Measurements from ENCODE around the gene BCL2L2.

- TF ChIP-seq CTCF (IDR thresholded peaks at IDR 0.05) (no peak), PRDM15 (CRISPR knock-in tag; IDR thresholded peaks at IDR 0.05) (no peak), E2F1 (CRISPR knock-in tag; IDR thresholded peaks at IDR 0.05) (no peak), CBFB (CRISPR knock-in tag; IDR thresholded peaks at IDR 0.05; ENCODE audit: low read depth) (no peak)
- TF ChIP-seq, protein P1, sequence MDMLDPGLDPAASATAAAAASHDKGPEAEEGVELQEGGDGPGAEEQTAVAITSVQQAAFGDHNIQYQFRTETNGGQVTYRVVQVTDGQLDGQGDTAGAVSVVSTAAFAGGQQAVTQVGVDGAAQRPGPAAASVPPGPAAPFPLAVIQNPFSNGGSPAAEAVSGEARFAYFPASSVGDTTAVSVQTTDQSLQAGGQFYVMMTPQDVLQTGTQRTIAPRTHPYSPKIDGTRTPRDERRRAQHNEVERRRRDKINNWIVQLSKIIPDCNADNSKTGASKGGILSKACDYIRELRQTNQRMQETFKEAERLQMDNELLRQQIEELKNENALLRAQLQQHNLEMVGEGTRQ (CRISPR knock-in tag; IDR thresholded peaks at IDR 0.05), result no peak
- TF ChIP-seq, protein P2, sequence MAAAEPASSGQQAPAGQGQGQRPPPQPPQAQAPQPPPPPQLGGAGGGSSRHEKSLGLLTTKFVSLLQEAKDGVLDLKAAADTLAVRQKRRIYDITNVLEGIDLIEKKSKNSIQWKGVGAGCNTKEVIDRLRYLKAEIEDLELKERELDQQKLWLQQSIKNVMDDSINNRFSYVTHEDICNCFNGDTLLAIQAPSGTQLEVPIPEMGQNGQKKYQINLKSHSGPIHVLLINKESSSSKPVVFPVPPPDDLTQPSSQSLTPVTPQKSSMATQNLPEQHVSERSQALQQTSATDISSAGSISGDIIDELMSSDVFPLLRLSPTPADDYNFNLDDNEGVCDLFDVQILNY (CRISPR knock-in tag; IDR thresholded peaks at IDR 0.05), result no peak
Observed at GRCh38 chr14:23300687-23301223, 5.9 kb upstream of the BCL2L2 start.

All from WTC11 (cell line).